Loucy (cell line): ENCODE results near the gene IGSF21.

Source experiments
- H2AFZ ChIP-seq: fragments of 200-600 bp; sonication (generic); 2 replicates; pipeline ENCODE4 v1.6.0; 2016; ENCODE audit warnings: antibody characterized with exemption, mild to moderate bottlenecking, low read length, moderate library complexity
- H3F3A ChIP-seq: fragments of 200-600 bp; 2 replicates; pipeline ENCODE4 v1.6.0; 2016; ENCODE audit warnings: antibody characterized with exemption, low read depth, mild to moderate bottlenecking
- H3K27me3 ChIP-seq: fragments of 200-600 bp; sonication (generic); 2 replicates; pipeline ENCODE4 v1.6.1; 2014; ENCODE audit warnings: low read length, mild to moderate bottlenecking; ENCODE audit not compliant: insufficient read depth, poor library complexity, severe bottlenecking
- H3K36me3 ChIP-seq: fragments of 200-600 bp; sonication (generic); 2 replicates; pipeline ENCODE4 v1.6.1; 2016; ENCODE audit warnings: low read length; ENCODE audit not compliant: insufficient read depth
- H3K4me1 ChIP-seq: fragments of 200-600 bp; sonication (generic); 2 replicates; pipeline ENCODE4 v1.5.1; 2014; ENCODE audit warnings: low read length, mild to moderate bottlenecking; ENCODE audit not compliant: insufficient read depth, poor library complexity, severe bottlenecking
- H3K4me2 ChIP-seq: fragments of 200-600 bp; sonication (generic); 2 replicates; pipeline ENCODE4 v1.6.0; 2014; ENCODE audit warnings: antibody characterized with exemption, low read length, low read depth, mild to moderate bottlenecking; ENCODE audit not compliant: poor library complexity, severe bottlenecking
- H3K4me3 ChIP-seq: fragments of 200-600 bp; sonication (generic); 2 replicates; pipeline ENCODE4 v1.5.1; 2014; ENCODE audit warnings: low read length, mild to moderate bottlenecking, mixed read lengths; ENCODE audit not compliant: poor library complexity, severe bottlenecking
- H3K79me2 ChIP-seq: fragments of 200-600 bp; sonication (generic); 2 replicates; pipeline ENCODE4 v1.6.1; 2014; ENCODE audit warnings: low read length; ENCODE audit not compliant: insufficient read depth
- H3K9ac ChIP-seq: fragments of 200-600 bp; sonication (generic); 2 replicates; pipeline ENCODE4 v1.6.0; 2014; ENCODE audit warnings: mild to moderate bottlenecking, low read depth, low read length, moderate library complexity; ENCODE audit not compliant: poor library complexity, severe bottlenecking
- H3K9me2 ChIP-seq: fragments of 200-600 bp; sonication (generic); replicated peaks from 2 replicates; pipeline ENCODE4 v1.6.1; 2016; ENCODE audit warnings: low read depth, low read length, mixed read lengths
- H3K9me3 ChIP-seq: fragments of 200-600 bp; sonication (generic); 2 replicates; pipeline ENCODE4 v1.6.1; 2014; ENCODE audit warnings: mild to moderate bottlenecking, antibody characterized with exemption, low read length, low read depth; ENCODE audit not compliant: insufficient read depth
- H4K20me1 ChIP-seq: fragments of 200-600 bp; sonication (generic); 2 replicates; pipeline ENCODE4 v1.6.0; 2014; ENCODE audit warnings: antibody characterized with exemption, low read length, mild to moderate bottlenecking; ENCODE audit not compliant: insufficient read depth, poor library complexity, severe bottlenecking
- CTCF ChIP-seq: fragments of 200-600 bp; sonication (generic); conservative IDR thresholded peaks from 2 replicates; pipeline ENCODE4 v1.5.1; 2014; ENCODE audit warnings: mild to moderate bottlenecking, antibody characterized with exemption, low read length
- EZH2phosphoT487 ChIP-seq: fragments of 200-600 bp; IDR thresholded peaks from 2 replicates; pipeline ENCODE4 v1.6.1; 2018; ENCODE audit warnings: antibody characterized with exemption, mild to moderate bottlenecking, moderate library complexity, borderline replicate concordance

IGSF21 gene

GRCh38 chr1:18411820-18412641 is 304.4 kb downstream of the IGSF21 start:
- no peak overlapping the region for H3K9ac ChIP-seq
- H3K4me1 ChIP-seq: no peaks in the 10 kb centered on the region
- no peak overlapping the region for H2AFZ ChIP-seq

GRCh38 chr1:18412882-18413353 is 305.3 kb downstream of the IGSF21 start:
- H3K4me1 ChIP-seq: no peaks in the 10 kb centered on the region
- no peak overlapping the region for H2AFZ ChIP-seq
- H3K9me2 ChIP-seq: no peaks in the 10 kb centered on the region
- H3K4me2 ChIP-seq: no peak overlapping the region
- no peak overlapping the region for H3K9ac ChIP-seq
- no peak overlapping the region for H3K4me3 ChIP-seq
- no peaks in the 10 kb centered on the region for H3F3A ChIP-seq
- H3K9me3 ChIP-seq: peaks cover 4% of the 10 kb centered on the region; the same call in 1 of the 2 replicates
- TF ChIP-seq CTCF (no peak), EZH2phosphoT487 (no peak)
- no peaks in the 10 kb centered on the region for H3K27me3 ChIP-seq
- H4K20me1 ChIP-seq: no peaks in the 10 kb centered on the region
- no peaks in the 10 kb centered on the region for H3K79me2 ChIP-seq
- H3K36me3 ChIP-seq: no peaks in the 10 kb centered on the region

More at GRCh38 chr1:18411820-18412641, 304.4 kb downstream of the IGSF21 start:
- Histone ChIP-seq H3K4me2 (no peak overlapping the region), H3K79me2 (no peaks in the 10 kb centered on the region), H4K20me1 (no peaks in the 10 kb centered on the region), H3F3A (no peaks in the 10 kb centered on the region), H3K36me3 (no peaks in the 10 kb centered on the region), H3K9me2 (no peaks in the 10 kb centered on the region), H3K9me3 (peaks cover 4% of the 10 kb centered on the region; the same call in 1 of the 2 replicates), H3K27me3 (no peaks in the 10 kb centered on the region), H3K4me3 (no peak overlapping the region)
- TF ChIP-seq EZH2phosphoT487 (no peak), CTCF (no peak)

GRCh38 chr1:18413541-18414305 is 306.1 kb downstream of the IGSF21 start:
- no peaks in the 10 kb centered on the region for H3K36me3 ChIP-seq

More at GRCh38 chr1:18413541-18414305, 306.1 kb downstream of the IGSF21 start:
- Histone ChIP-seq H3K9ac (no peak overlapping the region), H3K4me3 (no peak overlapping the region), H4K20me1 (no peaks in the 10 kb centered on the region), H3K79me2 (no peaks in the 10 kb centered on the region), H3K9me3 (peaks cover 4% of the 10 kb centered on the region; the same call in 1 of the 2 replicates), H3K4me1 (no peaks in the 10 kb centered on the region), H3K4me2 (no peak overlapping the region), H3F3A (no peaks in the 10 kb centered on the region), H3K27me3 (no peaks in the 10 kb centered on the region), H2AFZ (no peak overlapping the region), H3K9me2 (no peaks in the 10 kb centered on the region)
- no peak for TF ChIP-seq EZH2phosphoT487
- no peak for TF ChIP-seq CTCF
